NCI-H1436 treated with DMSO at 0.1 percent for 48 hours (cell line): ENCODE results near the gene B4GALT3.

Experiments used
- DNase-seq: peaks from one replicate; lab custom pipeline; 2025; lab: John Stamatoyannopoulos, UW

The B4GALT3 gene

GRCh38 chr1:161201836-161202712, 24.8 kb upstream of the B4GALT3 start, which contains the start of gene NDUFS2:
Gene NDUFS2, plus strand, starts transcription at chr1:161202367. Its CDS starts 19 bp downstream, at chr1:161202386.
- DNase-seq, result peak; percentile 92

DNA sequence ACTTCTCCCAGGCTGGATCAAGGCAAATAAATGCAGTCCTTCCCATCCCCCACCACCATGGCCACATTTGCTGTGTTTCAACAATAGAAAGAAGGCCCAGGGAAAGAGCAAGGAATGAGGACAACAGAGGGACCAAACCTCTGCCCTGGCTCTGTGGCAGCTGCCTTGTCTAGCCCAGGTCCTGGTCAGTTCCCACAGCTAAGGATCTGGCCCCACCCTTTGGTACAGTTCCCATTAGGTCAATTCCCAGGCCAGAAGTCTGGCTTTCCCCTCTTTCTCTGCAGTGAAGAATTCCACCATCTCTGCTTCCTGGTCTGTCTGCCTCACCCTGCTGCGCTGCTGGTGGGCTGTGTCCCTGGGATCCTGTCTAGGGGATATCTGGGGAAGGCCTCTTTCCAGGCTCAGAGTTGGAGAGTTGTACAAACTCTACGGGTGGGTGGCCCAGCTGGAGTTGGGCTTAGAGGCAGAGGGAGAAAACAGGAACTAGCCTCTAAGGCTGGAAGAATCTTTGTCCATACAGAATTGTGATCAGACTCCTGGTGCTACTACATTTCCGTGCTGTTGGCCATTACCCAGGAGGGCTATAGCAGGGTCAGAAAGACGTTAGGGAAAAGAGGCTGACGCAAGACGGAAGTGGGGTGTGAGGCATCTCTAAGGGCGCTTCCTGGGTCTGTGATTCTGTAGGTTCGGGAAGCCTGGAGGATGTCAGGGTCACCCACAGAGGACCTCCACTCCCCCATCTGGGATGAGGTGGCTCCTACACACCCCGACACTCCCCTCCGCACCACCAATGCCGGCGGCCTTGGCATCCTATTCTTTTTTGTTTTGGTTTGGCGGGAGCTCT, 23.9 kb upstream of the B4GALT3 start:
- no peak for DNase-seq

DNA sequence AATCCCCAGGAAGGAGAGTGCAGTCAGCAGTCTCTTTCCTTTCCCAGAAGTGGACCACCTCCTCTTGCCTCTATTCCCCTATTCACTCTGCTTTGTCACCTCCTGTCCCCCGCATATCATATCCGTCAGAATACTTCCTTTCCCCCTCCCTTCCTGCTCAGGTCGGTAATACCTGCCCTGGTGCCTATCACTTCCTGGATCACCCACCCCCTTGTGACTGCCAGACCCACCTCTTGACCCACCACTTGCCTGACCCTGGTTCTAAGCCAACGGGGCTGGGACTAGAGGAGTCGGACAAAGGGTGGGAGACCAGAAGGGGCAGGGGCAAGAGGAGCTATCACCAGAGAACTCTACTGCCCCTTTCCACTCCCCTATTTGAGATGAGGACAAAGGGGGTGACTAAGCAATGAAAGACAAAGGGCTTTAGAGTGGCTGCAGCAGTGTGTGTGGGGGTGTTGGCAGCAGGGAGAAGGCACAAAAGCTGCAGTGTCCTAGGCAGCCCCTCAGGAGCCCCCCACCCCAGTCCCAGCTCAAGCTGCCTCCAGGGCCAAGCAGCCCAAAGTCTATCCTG, 23.2 kb upstream of the B4GALT3 start:
- no peak for DNase-seq

GRCh38 chr1:161199506-161200139, 22.3 kb upstream of the B4GALT3 start:
- no peak for DNase-seq

GRCh38 chr1:161198897-161199431, 21.7 kb upstream of the B4GALT3 start, which contains the start of gene ADAMTS4:
Gene ADAMTS4, minus strand, starts transcription at chr1:161199054. Its CDS starts 427 bp downstream, at chr1:161198627.
- DNase-seq, result no peak

DNA sequence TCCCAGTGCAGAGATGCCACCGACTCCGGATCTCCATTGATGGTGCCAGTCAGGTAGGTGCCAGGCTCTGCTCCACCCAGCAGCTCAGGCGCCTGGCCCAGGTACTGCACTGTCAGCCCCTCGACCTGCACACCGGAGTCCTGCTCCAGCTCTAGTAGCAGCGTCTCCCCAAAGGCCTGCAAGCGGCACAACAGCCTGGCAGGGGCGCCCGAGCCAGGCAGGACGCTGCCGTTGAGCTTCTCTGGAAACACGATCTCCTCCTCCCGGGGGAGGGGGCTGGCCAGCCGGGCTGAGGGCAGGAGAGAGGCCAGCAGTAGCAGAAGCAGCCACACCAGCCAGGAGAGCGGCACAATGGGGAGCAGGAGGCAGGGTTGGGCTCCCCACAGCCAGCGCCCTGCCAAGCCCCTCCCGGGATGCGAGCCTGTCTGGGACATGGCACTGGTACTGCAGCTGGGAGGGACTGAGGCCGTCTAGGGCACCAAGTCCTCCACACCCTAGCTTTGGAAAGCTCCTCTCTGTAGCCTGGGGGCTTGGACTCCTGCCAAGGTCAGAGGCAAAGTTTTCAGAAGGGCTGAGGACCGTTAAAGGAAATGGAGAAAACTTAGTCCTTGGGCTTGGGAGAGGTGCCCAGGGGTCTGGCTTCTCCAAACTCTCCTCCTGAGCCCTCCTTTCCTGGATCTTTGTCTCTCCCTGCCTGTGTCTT, 21.0 kb upstream of the B4GALT3 start:
- no peak for DNase-seq

GRCh38 chr1:161197560-161198193, 20.4 kb upstream of the B4GALT3 start:
- no peak for DNase-seq

DNA sequence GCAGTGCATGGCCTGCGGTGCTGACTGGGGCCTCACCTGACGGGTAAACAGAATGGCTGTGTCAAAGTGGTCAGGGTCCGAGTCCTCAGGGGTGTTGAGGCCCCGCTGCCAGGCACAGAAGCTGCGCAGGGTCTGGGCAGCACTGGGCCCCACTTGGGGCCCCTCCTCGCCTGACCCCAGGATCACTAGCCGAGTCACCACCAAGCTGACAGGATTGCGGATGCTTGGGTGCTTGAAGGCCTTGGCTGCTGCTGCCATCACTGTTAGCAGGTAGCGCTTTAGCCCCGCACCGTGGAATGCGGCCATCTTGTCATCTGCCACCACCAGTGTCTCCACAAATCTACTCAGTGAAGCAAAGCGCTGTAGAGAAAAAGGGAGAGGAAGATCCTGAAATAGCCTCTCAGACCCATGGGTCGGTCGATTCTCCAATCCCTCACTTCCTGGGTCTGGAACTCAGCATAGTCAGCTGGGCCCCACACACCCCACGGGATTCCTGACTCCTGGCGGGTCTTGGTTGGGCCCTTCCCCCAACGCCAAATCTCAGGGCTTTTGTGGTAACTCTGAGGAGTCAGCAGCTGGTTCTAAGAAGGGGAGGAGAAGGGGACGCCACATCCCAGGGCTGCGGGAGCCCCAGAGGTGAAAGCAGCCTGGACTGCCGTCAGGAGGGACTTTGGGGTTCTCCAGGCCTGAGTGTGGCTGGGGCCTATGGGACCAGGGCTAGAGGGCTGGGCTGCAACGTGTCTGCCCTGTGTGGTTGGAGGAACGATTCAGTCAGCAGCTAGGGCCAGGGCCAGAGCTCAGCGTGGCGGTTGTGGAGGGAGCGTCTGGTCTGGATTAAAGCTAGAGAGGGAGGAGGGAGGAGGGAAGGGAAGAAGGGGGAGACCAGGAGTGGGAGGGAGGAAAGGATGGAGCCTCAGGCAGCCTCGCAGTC, 19.5 kb upstream of the B4GALT3 start:
- no peak for DNase-seq

GRCh38 chr1:161196111-161196510, 18.8 kb upstream of the B4GALT3 start:
- DNase-seq, result no peak

- no peak for DNase-seq
These were observed 17.9 kb upstream of the B4GALT3 start for GRCh38 chr1:161195171-161195570.

DNA sequence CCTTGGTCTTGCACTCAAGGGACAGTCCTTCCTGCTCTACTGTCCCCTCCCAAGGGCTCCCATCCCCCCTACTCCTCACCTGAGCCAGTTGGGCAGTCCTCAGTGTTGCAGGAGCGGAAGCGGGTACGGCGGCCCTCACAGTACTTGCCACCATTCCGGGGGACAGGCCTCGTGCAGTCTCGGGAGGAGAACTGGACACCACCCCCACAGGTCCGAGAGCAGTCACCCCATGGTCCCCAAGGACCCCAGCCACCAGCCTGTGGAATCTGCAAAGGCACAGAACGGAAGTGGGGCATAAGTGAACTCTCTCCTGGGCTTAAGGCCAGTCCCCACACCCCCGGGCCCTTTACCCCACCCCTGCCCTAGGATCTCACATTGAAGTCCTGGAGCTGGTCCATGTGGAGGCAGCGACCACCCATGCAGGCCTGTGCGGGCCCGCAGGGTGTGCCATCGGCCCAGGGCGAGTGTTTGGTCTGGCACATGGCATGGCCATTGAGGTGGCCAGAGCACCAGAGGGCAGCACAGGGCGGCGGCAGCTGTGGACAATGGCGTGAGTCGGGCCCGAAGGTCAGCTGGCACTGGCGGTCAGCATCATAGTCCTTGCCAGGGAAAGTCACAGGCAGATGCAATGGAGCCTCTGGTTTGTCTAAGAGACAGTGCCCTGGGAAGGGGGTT, 16.4 kb upstream of the B4GALT3 start:
- no peak for DNase-seq

DNA sequence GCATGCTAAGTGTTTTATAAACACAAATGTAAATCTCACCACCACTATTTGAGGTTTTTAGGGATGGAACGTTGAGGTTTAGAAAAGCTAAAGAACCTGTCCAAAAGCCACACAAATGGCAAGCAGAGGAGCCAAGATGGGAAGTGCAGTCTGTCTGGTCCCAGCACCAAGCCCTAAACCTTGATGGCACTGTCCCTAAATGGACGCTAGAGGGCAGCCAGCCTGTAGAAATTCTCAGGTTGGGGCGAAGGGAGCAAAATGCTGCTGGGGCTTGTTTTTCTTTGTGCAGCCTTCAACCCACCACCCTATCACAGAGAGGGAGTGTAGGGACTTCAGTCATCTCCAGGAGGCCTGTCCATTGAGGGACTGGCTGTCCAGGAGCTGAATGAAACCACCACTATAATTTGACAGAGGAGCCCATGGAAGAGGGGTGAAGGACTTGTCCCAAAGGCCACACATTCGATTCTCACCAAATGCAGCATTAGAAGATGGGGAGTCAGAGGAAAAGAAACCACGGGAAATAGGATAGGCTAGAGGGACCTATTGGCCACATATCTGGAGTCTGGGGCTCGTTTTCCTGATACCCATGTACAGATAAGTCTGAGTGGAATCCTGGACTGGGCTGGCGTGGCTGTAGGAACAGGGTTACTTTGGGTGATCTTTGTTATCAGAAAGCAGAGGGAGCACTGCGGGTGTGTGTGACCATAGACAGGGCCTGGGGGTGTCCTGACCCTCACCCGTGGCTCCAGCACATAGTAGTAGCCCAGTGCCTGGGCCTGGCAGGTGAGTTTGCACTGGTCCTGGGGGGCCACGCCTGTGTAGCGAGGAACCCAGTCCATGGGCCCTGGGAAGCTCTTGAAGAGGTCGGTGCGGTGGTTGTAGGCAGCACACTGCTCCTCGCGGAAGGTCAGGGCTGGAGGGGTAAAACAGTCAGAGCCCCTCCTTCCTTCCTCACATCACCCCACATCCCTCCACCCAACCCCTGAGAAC, 15.5 kb upstream of the B4GALT3 start:
- DNase-seq, result no peak

DNA sequence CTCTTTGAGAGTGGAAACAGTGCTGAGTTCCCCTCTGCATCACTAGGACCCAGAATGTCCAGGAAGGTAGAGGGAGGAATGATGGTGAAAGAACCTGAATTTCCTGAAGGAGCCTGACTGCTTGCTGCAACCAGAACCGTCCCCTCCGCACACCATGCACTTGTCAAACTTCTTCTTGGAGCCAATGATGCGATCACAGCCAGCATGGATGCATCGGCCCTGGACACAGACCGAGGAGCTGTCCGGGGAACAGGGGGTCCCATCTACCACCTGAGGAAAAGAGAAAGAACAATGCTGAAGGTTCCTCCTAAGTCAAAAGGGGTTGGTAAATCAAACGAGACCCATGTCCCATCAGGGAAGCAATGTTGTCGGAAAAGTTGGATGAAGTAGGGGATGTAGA, 14.7 kb upstream of the B4GALT3 start:
- DNase-seq, result no peak

GRCh38 chr1:161190962-161191521, 13.7 kb upstream of the B4GALT3 start:
- no peak for DNase-seq

- no peak for DNase-seq
These were observed 11.7 kb upstream of the B4GALT3 start for GRCh38 chr1:161189036-161189435.

DNA sequence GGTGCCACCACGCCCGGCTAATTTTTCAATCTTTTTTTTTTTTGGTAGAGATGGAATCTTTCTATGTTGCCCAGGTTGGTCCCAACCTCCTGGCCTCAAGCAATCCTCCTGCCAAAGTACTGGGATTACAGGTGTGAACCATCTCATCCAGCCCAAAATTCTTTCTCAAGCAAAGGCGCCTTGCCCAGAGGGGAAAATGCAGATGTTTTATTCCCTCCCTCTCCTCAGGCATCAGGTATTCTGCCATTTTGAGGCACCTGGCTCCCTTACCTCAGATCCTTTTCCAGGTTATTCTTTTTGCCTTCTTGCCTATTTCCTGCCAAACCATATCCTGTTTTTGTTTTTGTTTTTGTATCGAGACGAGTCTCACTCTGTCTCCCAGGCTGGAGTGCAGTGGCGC, 11.1 kb upstream of the B4GALT3 start:
- no peak for DNase-seq

DNA sequence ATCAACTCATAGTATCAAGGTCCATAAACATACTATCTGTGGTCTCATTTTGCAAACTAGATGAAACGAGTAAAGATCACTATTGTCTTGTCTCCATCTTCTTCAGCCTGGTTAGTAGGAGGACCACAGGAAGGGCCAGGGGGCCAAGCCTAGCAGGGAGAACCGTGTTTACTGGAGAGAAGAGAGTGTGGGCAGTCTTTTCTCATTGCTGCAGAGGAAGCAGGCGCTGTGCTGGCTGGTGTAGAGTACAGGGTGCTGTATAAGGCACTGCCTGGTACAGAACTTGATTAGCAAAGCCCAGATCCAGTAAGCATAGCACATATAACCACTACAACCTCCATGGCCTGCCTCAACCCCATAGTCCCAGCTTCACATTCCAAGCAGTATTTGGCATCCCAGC, 10.0 kb upstream of the B4GALT3 start:
- no peak for DNase-seq
